Colonic mucosa (tissue), 4 donors: ENCODE measurements around the gene RRP15. TPM values are rescaled to one million over a fixed set of nuclear protein-coding genes. Genes with fewer than 3 reads are reported as not detected.

ENCODE experiments used
- DNase-seq: peaks from one replicate; pipeline ENCODE4 v3.0.0-alpha.2; 2020
- H3K27ac ChIP-seq: fragments of 200-600 bp; one replicate; pipeline ENCODE4 v1.8.0; 2021
- H3K27me3 ChIP-seq: fragments of 200-600 bp; one replicate; pipeline ENCODE4 v1.8.0; 2021
- H3K36me3 ChIP-seq: fragments of 200-600 bp; one replicate; pipeline ENCODE4 v1.8.0; 2021
- H3K4me1 ChIP-seq: fragments of 200-600 bp; one replicate; pipeline ENCODE4 v1.8.0; 2021; ENCODE audit warnings: mild to moderate bottlenecking
- H3K4me3 ChIP-seq: fragments of 200-600 bp; one replicate; pipeline ENCODE4 v1.8.0; 2021
- H3K9ac ChIP-seq, 2 donors: one replicate each; pipeline ENCODE4 v1.7.0; 2013; ENCODE audit warnings: control low read depth in 2 of 2, low read depth in 2 of 2, low read length in 2 of 2
- H3K9me3 ChIP-seq: fragments of 200-600 bp; one replicate; pipeline ENCODE4 v1.8.0; 2021
- intact Hi-C: fragments of 100-400 bp; cut with DNase I; formaldehyde crosslinking; loops from one replicate; pipeline ENCODE4 v1.14.1; 2022
- total RNA-seq, 2 donors: library from RNA; stranded (reverse); fragmentation: NEBNext Ultra II Directional in 1 of 2; extraction: Animal tissue kit (Norgen Biotek cat#: 25700) in 1 of 2; gene quantifications; one replicate each; pipeline ENCODE4 v1.2.1, GENCODE V29; 2021
- TF ChIP-seq, protein P1 (sequence below): fragments of 200-600 bp; IDR thresholded peaks from one replicate; pipeline ENCODE4 v1.8.0; 2022; ENCODE audit warnings: antibody characterized with exemption, mild to moderate bottlenecking
- donor health status: healthy.
- donor health status: DM: no; HTN: no; CAD: no.
- donor health status: DM: no; HTN: no; CAD: no.

Gene RRP15
- total RNA-seq, 2 donors from 2014 or later = 7.8 to 15.0 TPM

- intact Hi-C loops = no loop called here
- Histone ChIP-seq H3K9me3 (no peaks in the 10 kb centered on the region), H3K4me1 (no peaks in the 10 kb centered on the region), H3K27ac (no peak overlapping the region), H3K27me3 (no peaks in the 10 kb centered on the region), H3K4me3 (no peak overlapping the region), H3K36me3 (no peaks in the 10 kb centered on the region), H3K9ac (no peak overlapping the region)
- TF ChIP-seq, protein P1, sequence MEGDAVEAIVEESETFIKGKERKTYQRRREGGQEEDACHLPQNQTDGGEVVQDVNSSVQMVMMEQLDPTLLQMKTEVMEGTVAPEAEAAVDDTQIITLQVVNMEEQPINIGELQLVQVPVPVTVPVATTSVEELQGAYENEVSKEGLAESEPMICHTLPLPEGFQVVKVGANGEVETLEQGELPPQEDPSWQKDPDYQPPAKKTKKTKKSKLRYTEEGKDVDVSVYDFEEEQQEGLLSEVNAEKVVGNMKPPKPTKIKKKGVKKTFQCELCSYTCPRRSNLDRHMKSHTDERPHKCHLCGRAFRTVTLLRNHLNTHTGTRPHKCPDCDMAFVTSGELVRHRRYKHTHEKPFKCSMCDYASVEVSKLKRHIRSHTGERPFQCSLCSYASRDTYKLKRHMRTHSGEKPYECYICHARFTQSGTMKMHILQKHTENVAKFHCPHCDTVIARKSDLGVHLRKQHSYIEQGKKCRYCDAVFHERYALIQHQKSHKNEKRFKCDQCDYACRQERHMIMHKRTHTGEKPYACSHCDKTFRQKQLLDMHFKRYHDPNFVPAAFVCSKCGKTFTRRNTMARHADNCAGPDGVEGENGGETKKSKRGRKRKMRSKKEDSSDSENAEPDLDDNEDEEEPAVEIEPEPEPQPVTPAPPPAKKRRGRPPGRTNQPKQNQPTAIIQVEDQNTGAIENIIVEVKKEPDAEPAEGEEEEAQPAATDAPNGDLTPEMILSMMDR = no peak
- no peak for DNase-seq
Observed at GRCh38 chr1:218254296-218254946, 30.7 kb upstream of the RRP15 start.

DNA sequence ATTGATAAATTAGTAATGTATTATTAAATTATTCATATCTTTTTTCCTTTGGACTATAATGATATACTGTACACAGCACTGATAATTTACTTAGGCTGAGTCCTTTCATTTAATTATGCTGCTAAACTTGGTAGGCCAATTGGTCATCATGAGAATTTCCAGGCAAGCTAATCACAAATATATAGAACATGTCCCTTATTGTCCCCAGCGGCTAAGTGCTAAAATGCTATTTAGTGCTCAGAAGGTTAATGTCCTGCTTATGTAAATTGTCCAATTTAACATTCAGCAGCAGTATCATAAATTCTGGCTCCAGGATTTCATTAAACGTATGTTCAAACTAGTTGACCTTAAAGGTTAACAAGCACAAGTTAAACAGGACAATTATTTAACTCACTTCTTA, 30.0 kb upstream of the RRP15 start:
- Histone ChIP-seq H3K27ac (no peak overlapping the region), H3K4me3 (no peak overlapping the region), H3K4me1 (no peaks in the 10 kb centered on the region), H3K9ac (no peak overlapping the region), H3K9me3 (no peaks in the 10 kb centered on the region), H3K27me3 (no peaks in the 10 kb centered on the region), H3K36me3 (no peaks in the 10 kb centered on the region)
- intact Hi-C loops = no loop called here
- TF ChIP-seq, protein P1 = no peak
- no peak for DNase-seq

DNA sequence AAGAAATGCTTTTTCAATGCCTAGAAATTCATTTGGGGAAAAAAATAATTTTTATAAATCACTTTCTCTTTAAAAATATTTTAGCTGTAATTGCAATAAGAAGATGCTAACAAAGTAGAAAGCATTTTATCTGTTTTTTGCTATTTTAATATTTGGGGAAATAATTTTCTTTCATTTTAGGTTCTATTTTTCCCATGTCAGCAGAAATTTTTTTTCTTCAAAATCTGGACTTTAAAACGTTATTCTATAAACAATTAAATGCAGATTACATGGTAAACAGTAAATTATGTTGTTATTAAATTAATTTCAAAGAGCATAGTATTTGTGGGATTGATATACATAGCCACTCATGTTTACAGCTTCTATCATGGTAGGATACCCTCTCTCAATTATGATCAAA, 27.7 kb upstream of the RRP15 start:
- Histone ChIP-seq H3K9ac (no peak overlapping the region), H3K36me3 (no peaks in the 10 kb centered on the region), H3K27me3 (no peaks in the 10 kb centered on the region), H3K4me3 (no peak overlapping the region), H3K27ac (no peak overlapping the region), H3K9me3 (no peaks in the 10 kb centered on the region), H3K4me1 (no peaks in the 10 kb centered on the region)
- intact Hi-C loops = no loop called here
- TF ChIP-seq, protein P1 = no peak
- no peak for DNase-seq

GRCh38 chr1:218257971-218258370, 27.1 kb upstream of the RRP15 start:
- intact Hi-C loops = no loop called here
- H3K27me3 ChIP-seq = no peaks in the 10 kb centered on the region
- no peak for DNase-seq
- no peaks in the 10 kb centered on the region for H3K9me3 ChIP-seq
- H3K4me3 ChIP-seq = no peak overlapping the region
- TF ChIP-seq, protein P1 = no peak
- H3K27ac ChIP-seq = no peak overlapping the region
- H3K4me1 ChIP-seq = no peaks in the 10 kb centered on the region
- no peaks in the 10 kb centered on the region for H3K36me3 ChIP-seq
- no peak overlapping the region for H3K9ac ChIP-seq

- Histone ChIP-seq H3K27me3 (no peaks in the 10 kb centered on the region), H3K27ac (no peak overlapping the region), H3K9ac (no peak overlapping the region), H3K4me1 (no peaks in the 10 kb centered on the region), H3K9me3 (no peaks in the 10 kb centered on the region), H3K4me3 (no peak overlapping the region), H3K36me3 (no peaks in the 10 kb centered on the region)
- TF ChIP-seq, protein P1 = no peak
- DNase-seq = no peak
- intact Hi-C loops = no loop called here
Observed at GRCh38 chr1:218259339-218259738, 25.8 kb upstream of the RRP15 start.
